Right ventricle myocardium superior (tissue), 1 donor: ENCODE results near the gene ESF1. TPM values are rescaled to one million over a fixed set of nuclear protein-coding genes. Genes with fewer than 3 reads are reported as not detected.

Experiments used
- ATAC-seq: fragments of 200-7000 bp; cut with Tn5 transposase; one replicate; pipeline ENCODE4 v1.9.1; 2020; ENCODE audit warnings: mild to moderate bottlenecking; ENCODE audit not compliant: poor library complexity
- DNase-seq: peaks from one replicate; pipeline ENCODE4 v3.0.0-alpha.2; 2020
- intact Hi-C: fragments of 100-400 bp; cut with DNase I; formaldehyde crosslinking; loops from one replicate; pipeline ENCODE4 v1.11.2; 2022
- total RNA-seq: library from RNA; stranded (reverse); fragmentation: NEBNext Ultra II Directional; extraction: Animal tissue kit (Norgen Biotek cat#: 25700); gene quantifications from one replicate; pipeline ENCODE4 v1.2.1, GENCODE V29; 2021
- donor health status: DM: no; HTN: yes; CAD: no; lungs with severe emphysema.

ESF1 gene
- total RNA-seq, 1 donor from 2014 or later = 13.3 TPM

- DNase-seq (no peak), ATAC-seq (no peak)
- intact Hi-C loops = no loop called here
Measured at GRCh38 chr20:13692802-13693736, 91.7 kb downstream of the ESF1 start.

- peak; percentile 58 for ATAC-seq
- intact Hi-C loops = no loop called here
- DNase-seq = no peak
Measured at GRCh38 chr20:13690943-13691342, 93.8 kb downstream of the ESF1 start.

GRCh38 chr20:13687815-13688214 lies 96.9 kb downstream of the ESF1 start:
- DNase-seq (no peak), ATAC-seq (no peak)
- intact Hi-C loops = no loop called here

GRCh38 chr20:13685623-13686022 lies 99.1 kb downstream of the ESF1 start:
- no peak for DNase-seq
- ATAC-seq = no peak
- intact Hi-C loops = no loop called here

GRCh38 chr20:13684566-13685222 lies 100.0 kb downstream of the ESF1 start:
- intact Hi-C loops = no loop called here
- ATAC-seq (no peak), DNase-seq (no peak)

GRCh38 chr20:13683833-13684232 lies 100.9 kb downstream of the ESF1 start:
- intact Hi-C loops = no loop called here
- DNase-seq (no peak), ATAC-seq (no peak)

- DNase-seq (no peak), ATAC-seq (no peak)
- intact Hi-C loops = no loop called here
Measured at GRCh38 chr20:13681248-13682125, 103.2 kb downstream of the ESF1 start.

GRCh38 chr20:13678944-13679343 lies 105.8 kb downstream of the ESF1 start:
- DNase-seq = no peak
- intact Hi-C loops = no loop called here
- no peak for ATAC-seq

- intact Hi-C loops = no loop called here
- ATAC-seq (no peak), DNase-seq (no peak)
Measured at GRCh38 chr20:13677241-13677640, 107.5 kb downstream of the ESF1 start.

GRCh38 chr20:13676682-13677081 lies 108.0 kb downstream of the ESF1 start:
- ATAC-seq = no peak

GRCh38 chr20:13672690-13673089 lies 112.0 kb downstream of the ESF1 start:
- intact Hi-C loops = no loop called here
- DNase-seq = no peak
- ATAC-seq = peak; percentile 89

More at GRCh38 chr20:13676682-13677081, 108.0 kb downstream of the ESF1 start:
- DNase-seq = no peak
- intact Hi-C loops = no loop called here

GRCh38 chr20:13671916-13672378 lies 112.8 kb downstream of the ESF1 start:
- DNase-seq (no peak), ATAC-seq (peak; percentile 91)
- intact Hi-C loops = no loop called here

- intact Hi-C loops = no loop called here
- peak; percentile 42 for ATAC-seq
- DNase-seq = no peak
Measured at GRCh38 chr20:13671512-13671911, 113.2 kb downstream of the ESF1 start.

GRCh38 chr20:13670160-13670559 lies 114.6 kb downstream of the ESF1 start:
- intact Hi-C loops = no loop called here
- DNase-seq = no peak
- no peak for ATAC-seq

- ATAC-seq (no peak), DNase-seq (no peak)
- intact Hi-C loops = no loop called here
Measured at GRCh38 chr20:13665709-13666395, 118.9 kb downstream of the ESF1 start.
